Activated T-helper 2 cell treated with anti-CD3 and anti-CD28 coated beads, Interferon-gamma antibody, Interleukin-2, Interleukin-4, amounts not matched to agents 10 μg/mL and 5 μg/mL and 100 μg/mL, durations not matched to agents 14 hours and 24 hours and 36 hours (primary cell): Measurements from ENCODE around the gene CNOT6. TPM values are rescaled to one million over a fixed set of nuclear protein-coding genes. Genes with fewer than 3 reads are reported as not detected.
"Not testable (repeated sequence)": the region's sequence is repeated elsewhere in the genome, so short reads cannot be mapped to it uniquely, and the experiment has no call there.

Experiments
- DNase-seq: peaks from one replicate; pipeline ENCODE4 v3.0.0; 2021; ENCODE audit warnings: low spot score
- H3K27ac Mint-ChIP-seq: one replicate; pipeline ENCODE4 v1.8.0; 2021; ENCODE audit warnings: mixed read lengths
- H3K27me3 Mint-ChIP-seq: one replicate; pipeline ENCODE4 v1.8.0; 2021; ENCODE audit warnings: low read depth, mixed read lengths
- H3K36me3 Mint-ChIP-seq: one replicate; pipeline ENCODE4 v1.8.0; 2021; ENCODE audit warnings: low read depth, mixed read lengths
- H3K4me1 Mint-ChIP-seq: one replicate; pipeline ENCODE4 v1.8.0; 2021; ENCODE audit warnings: low read depth, mixed read lengths
- H3K4me3 Mint-ChIP-seq: one replicate; pipeline ENCODE4 v1.8.0; 2021; ENCODE audit warnings: low read depth, mild to moderate bottlenecking, moderate library complexity, mixed read lengths
- H3K9me3 Mint-ChIP-seq: one replicate; pipeline ENCODE4 v1.8.0; 2021; ENCODE audit warnings: mixed read lengths
- intact Hi-C: fragments of 100-400 bp; cut with micrococcal nuclease; formaldehyde crosslinking; loops from one replicate; pipeline ENCODE4 v1.15.1; 2023
- total RNA-seq: library from RNA; stranded (reverse); gene quantifications from 2 replicates; pipeline ENCODE4 v1.2.3, GENCODE V29; 2022

Gene CNOT6
- total RNA-seq, 1 donor from 2014 or later, result 48.9 TPM

DNA sequence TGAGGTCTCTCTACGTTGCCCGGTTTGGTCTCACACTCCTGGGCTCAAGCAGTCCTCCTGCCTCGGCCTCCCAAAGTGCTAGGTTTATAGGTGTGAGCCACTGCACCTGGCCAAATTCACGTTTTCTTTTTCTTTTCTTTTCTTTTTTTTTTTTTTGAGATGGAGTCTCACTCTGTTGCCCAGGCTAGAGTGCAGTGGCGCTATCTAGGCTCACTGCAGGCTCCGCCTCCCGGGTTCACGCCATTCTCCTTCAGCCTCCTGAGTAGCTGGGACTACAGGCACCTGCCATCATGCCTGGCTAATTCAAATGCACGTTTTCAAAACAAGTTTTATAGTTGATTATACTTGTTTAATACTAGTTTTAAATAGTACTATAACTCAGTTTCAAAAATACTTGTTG is 6.1 kb downstream of the CNOT6 start:
- H3K27ac Mint-ChIP-seq, DNase-seq, intact Hi-C loops, H3K9me3 Mint-ChIP-seq, H3K4me3 Mint-ChIP-seq, H3K27me3 Mint-ChIP-seq: not testable (repeated sequence)
- Mint-ChIP-seq H3K4me1 (peaks cover 19% of the 10 kb centered on the region), H3K36me3 (peaks cover 31% of the 10 kb centered on the region)

DNA sequence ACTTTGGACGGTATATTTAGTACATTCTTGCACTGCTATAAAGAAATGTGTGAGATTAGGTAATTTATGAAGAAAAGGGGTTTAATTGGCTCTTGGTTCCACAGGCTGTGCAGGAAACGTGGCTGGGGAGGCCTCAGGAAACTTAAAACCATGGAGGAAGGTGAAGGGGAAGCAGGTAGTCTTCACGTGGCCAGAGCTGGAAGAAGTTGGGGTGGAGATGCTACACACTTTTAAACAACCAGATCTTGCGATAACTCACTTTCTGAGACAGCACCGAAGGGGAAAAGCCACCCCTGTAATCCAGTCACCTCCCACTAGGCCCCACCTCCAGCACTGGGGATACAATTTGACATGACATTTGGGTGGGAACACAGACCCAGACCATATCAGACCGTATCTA is 13.5 kb downstream of the CNOT6 start:
- peak overlapping the region; percentile 38 for H3K27ac Mint-ChIP-seq
- H3K9me3 Mint-ChIP-seq, result no peaks in the 10 kb centered on the region
- H3K36me3 Mint-ChIP-seq, result peaks cover 42% of the 10 kb centered on the region
- DNase-seq, result no peak
- H3K4me3 Mint-ChIP-seq, result no peak overlapping the region
- intact Hi-C loops, result no loop called here
- peaks cover 22% of the 10 kb centered on the region for H3K4me1 Mint-ChIP-seq
- no peaks in the 10 kb centered on the region for H3K27me3 Mint-ChIP-seq

DNA sequence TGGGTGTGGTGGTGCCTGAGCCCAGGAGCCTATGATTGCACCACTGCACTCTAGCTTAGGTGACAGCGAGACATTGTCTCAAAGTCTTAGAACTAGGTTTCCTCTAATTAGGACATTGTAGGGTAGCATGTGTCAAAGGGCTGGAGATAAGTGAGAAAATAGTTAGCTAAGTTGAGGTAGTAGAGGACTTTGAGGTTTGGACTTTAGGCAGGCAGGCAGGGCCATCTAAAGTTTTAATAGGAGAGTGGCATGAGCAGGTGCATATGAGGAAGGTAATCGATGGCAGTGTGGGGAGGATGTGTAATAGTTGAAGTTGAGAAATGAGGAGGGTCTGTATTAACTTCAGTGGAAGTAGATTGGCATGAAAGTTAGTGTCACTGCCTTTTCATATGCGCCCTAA is 21.1 kb downstream of the CNOT6 start:
- no peak overlapping the region for H3K4me3 Mint-ChIP-seq
- peaks cover 20% of the 10 kb centered on the region for H3K4me1 Mint-ChIP-seq
- intact Hi-C loops, result no loop called here
- H3K9me3 Mint-ChIP-seq, result no peaks in the 10 kb centered on the region
- peaks cover 11% of the 10 kb centered on the region for H3K36me3 Mint-ChIP-seq
- H3K27ac Mint-ChIP-seq, result no peak overlapping the region
- H3K27me3 Mint-ChIP-seq, result no peaks in the 10 kb centered on the region
- no peak for DNase-seq

DNA sequence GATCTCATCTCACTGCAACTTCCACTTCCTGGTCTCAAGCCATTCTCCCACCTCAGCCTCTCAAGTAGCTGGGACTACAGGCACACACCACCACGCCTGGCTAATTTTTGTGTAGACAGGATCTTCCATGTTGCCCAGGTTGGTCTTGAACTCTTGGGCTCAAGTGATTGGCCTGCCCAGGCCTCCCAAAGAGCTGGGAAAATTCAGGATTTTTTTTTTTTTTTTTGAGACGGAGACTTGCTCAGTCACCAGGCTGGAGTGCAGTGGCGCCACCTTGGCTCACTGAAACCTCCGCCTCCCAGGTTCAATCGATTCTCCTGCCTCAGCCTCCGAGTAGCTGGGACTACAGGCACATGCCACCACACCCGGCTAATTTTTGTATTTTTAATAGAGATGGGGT is 21.8 kb downstream of the CNOT6 start:
- peaks cover 11% of the 10 kb centered on the region for H3K36me3 Mint-ChIP-seq
- H3K27me3 Mint-ChIP-seq, H3K4me3 Mint-ChIP-seq, DNase-seq, H3K9me3 Mint-ChIP-seq, H3K27ac Mint-ChIP-seq, intact Hi-C loops: not testable (repeated sequence)
- peaks cover 21% of the 10 kb centered on the region for H3K4me1 Mint-ChIP-seq

DNA sequence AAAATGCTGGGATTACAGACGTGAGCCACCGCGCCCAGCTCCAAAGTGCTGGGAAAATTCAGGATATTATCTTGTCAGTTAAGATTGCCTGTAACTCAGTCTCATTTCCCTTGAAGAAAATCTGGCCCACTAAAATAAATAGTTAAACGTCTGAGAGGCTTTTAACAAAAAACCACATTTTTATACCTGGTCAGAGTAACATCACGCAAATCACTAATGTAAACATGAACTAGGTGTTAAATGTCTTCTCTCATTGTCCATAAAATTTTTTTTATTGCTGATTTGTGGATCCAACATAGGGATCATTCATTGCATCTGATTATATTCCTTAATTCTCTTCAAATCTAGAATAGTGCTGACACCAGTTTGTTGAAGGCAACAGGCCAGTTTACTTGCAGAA is 22.3 kb downstream of the CNOT6 start:
- no peak overlapping the region for H3K4me3 Mint-ChIP-seq
- intact Hi-C loops, result no loop called here
- H3K4me1 Mint-ChIP-seq, result peaks cover 24% of the 10 kb centered on the region
- H3K27me3 Mint-ChIP-seq, result no peaks in the 10 kb centered on the region
- no peak for DNase-seq
- peaks cover 11% of the 10 kb centered on the region for H3K36me3 Mint-ChIP-seq
- H3K27ac Mint-ChIP-seq, result no peak overlapping the region
- no peaks in the 10 kb centered on the region for H3K9me3 Mint-ChIP-seq

DNA sequence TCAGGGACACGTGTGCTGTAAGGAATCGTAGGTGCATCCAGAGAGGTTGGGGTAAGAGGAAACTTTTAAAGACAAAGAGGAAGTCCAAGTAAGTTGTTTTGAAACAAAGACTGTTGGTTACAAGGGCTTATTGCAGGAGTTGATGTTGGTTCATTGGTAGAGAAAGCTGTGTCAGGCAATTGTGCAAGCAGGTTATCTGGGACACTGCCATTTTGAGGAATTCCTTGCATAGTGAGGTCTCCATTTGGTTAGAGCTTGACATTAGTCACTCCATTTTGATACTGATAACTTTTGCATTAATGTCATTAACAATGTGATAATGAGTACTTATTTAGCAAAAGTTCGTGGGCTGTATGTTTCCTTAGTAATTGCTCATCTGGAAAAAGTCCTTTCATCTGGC is 24.9 kb downstream of the CNOT6 start:
- Mint-ChIP-seq H3K27me3 (no peaks in the 10 kb centered on the region), H3K9me3 (no peaks in the 10 kb centered on the region), H3K36me3 (peaks cover 6% of the 10 kb centered on the region), H3K4me3 (no peak overlapping the region), H3K4me1 (peaks cover 48% of the 10 kb centered on the region), H3K27ac (no peak overlapping the region)
- intact Hi-C loops, result no loop called here
- no peak for DNase-seq

DNA sequence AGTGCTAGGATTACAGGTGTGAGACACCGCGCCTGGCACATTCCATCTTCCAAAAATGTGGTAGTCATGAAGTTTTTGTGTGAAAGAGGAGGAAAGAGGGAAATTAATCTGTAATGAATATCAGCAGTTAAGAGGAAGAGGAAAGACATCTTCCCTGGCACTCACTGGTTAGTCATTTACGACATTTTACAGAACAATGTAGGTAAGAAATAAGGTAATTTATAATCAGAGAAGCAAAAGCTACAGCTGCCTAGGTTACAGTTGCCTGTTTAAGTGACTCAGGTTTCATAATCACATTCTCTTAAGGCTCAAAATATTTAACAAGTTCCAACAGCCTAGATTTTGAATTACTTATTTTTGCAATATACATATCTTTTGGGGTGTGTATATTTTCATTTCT is 26.9 kb downstream of the CNOT6 start:
- DNase-seq, result no peak
- H3K4me3 Mint-ChIP-seq, result no peak overlapping the region
- intact Hi-C loops, result loop anchor here (10.0 kb wide), 1 partner anchor 84 kb away; no protein-coding TSS in a partner anchor
- H3K36me3 Mint-ChIP-seq, result peaks cover under 1% of the 10 kb centered on the region
- H3K4me1 Mint-ChIP-seq, result peaks cover 47% of the 10 kb centered on the region
- H3K27ac Mint-ChIP-seq, result no peak overlapping the region
- no peaks in the 10 kb centered on the region for H3K27me3 Mint-ChIP-seq
- no peaks in the 10 kb centered on the region for H3K9me3 Mint-ChIP-seq

DNA sequence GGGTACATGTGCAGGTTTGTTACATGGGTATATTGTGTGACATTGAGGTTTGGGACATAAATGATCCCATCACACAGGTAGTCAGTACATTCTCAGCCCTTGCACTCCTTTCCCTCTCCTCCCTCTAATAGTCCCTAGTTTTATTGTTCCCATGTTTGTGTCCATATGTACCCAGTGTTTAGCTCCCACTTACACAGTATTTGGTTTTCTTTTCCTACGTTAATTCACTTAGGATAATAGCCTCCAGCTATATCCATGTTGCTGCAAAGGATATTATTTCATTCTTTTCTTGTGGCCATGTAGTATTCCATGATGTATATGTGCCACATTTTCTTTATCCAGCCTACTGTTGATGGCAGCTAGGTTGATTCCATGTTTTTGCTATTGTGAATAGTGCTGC is 27.4 kb downstream of the CNOT6 start:
- Mint-ChIP-seq H3K4me1 (peaks cover 48% of the 10 kb centered on the region), H3K27ac (no peak overlapping the region), H3K9me3 (no peaks in the 10 kb centered on the region), H3K36me3 (peaks cover 5% of the 10 kb centered on the region), H3K27me3 (no peaks in the 10 kb centered on the region), H3K4me3 (no peak overlapping the region)
- intact Hi-C loops, result loop anchor here (10.0 kb wide), 1 partner anchor 83 kb away; no protein-coding TSS in a partner anchor
- DNase-seq, result no peak

DNA sequence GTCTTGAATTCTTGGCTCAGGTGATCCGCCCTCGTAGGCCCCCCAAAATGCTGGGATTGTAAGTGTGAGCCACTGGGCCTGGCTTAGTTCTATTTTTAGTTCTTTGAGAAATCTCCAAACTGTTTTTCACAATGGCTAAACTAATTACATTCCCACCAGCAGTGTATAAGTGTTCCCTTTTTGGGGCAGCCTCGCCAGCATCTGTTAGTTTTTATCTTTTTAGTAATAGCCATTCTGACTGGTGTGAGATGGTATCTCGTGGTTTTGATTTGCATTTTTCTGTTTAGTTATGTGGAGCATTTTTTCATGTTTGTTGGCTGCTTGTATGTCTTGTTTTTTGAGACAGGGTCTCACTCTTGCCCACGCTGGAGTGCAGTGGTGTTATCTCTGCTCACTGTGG is 28.2 kb downstream of the CNOT6 start:
- peaks cover 46% of the 10 kb centered on the region for H3K4me1 Mint-ChIP-seq
- H3K27me3 Mint-ChIP-seq, result no peaks in the 10 kb centered on the region
- peaks cover 5% of the 10 kb centered on the region for H3K36me3 Mint-ChIP-seq
- H3K9me3 Mint-ChIP-seq, result no peaks in the 10 kb centered on the region
- no peak overlapping the region for H3K27ac Mint-ChIP-seq
- intact Hi-C loops, result loop anchor here (10.0 kb wide), 1 partner anchor 82 kb away; no protein-coding TSS in a partner anchor
- no peak overlapping the region for H3K4me3 Mint-ChIP-seq
- DNase-seq, result no peak

DNA sequence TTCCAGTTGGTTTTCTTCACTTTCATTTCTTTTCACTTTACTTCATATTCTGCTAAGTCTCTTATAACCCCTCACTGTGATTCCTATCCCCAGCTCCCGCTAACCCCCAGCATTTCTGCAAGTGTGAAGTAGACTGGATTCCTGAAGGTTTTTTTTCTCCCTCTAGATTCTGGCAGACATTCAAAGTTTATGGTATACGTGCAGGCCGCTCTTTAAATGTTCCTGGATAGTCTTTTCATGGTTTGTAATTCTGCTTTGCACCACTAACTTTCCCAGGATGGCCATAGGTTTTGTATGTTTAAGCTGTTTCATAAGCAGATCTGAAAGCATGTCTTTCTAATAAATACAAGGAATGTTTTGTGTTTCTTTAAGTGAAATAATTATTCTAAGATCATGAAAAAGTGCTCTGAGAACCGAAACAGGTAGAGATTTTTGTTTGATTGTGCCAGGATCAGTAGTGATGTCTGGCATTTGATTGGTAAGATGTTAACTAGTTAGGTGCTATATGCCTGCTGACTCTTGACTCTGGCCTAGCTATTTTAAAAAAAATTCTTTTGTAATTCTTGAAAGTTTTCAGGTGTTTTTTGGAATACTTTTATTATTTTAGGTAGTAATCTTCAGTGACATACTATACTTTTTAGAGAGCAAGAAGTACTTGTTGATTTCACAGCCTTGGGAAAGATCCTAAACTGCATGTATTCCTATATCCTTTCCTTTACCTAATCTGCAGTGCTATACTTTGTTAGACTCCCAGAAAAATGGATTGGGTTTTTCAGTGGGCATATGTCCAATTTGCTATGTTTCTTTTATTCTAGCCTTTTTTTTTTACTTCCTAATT is 29.7 kb downstream of the CNOT6 start:
- H3K27ac Mint-ChIP-seq, result no peak overlapping the region

DNA sequence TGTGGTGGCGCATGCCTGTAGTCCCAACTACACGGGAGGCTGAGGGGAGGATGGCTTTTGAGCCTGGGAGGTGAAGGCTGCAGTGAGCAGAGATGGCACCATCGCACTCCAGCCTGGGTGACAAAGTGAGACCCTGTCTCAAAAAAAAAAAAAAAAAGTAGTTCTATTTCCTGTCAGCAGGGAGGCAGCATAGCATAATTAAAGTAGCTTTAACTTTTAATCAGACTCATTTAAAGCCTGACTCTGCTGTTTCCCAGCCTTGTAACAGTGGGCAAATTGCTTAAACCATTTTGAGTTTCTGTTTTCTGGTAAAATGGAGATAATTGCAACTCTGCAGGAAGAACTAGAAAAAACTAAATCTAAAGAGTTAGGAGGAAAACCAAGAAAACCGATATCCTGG is 31.2 kb downstream of the CNOT6 start:
- H3K4me3 Mint-ChIP-seq, result no peak overlapping the region
- H3K27me3 Mint-ChIP-seq, result no peaks in the 10 kb centered on the region
- intact Hi-C loops, result loop anchor here (10.0 kb wide), 1 partner anchor 79 kb away; no protein-coding TSS in a partner anchor
- H3K4me1 Mint-ChIP-seq, result peaks cover 37% of the 10 kb centered on the region
- H3K27ac Mint-ChIP-seq, result no peak overlapping the region
- DNase-seq, result no peak
- no peaks in the 10 kb centered on the region for H3K9me3 Mint-ChIP-seq
- H3K36me3 Mint-ChIP-seq, result peaks cover 19% of the 10 kb centered on the region

More for the DNA sequence above, 29.7 kb downstream of the CNOT6 start:
- Mint-ChIP-seq H3K36me3 (peaks cover 5% of the 10 kb centered on the region), H3K4me1 (peaks cover 41% of the 10 kb centered on the region), H3K4me3 (no peak overlapping the region), H3K27me3 (no peaks in the 10 kb centered on the region), H3K9me3 (no peaks in the 10 kb centered on the region)
- intact Hi-C loops, result loop anchor here (10.0 kb wide), 1 partner anchor 81 kb away; no protein-coding TSS in a partner anchor
- no peak for DNase-seq

DNA sequence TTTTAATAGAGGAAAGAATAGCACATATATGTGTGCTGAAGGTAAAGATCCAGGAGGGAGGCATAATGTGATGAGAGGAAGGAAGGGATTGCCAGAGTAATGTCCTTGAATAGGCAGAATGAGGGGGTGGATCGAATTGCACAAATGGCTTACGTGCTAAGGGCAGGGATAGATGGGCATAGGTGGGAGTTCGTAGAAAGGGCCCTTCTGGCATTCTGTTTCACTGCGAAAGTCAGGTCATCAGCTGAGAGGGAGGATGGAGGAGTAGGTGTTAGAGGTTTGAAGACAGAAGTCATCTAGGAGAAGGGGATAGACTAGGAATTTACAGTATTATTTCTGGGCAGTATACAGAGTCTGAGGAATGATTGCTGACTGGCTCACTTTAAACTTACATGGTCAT is 32.1 kb downstream of the CNOT6 start:
- DNase-seq, result no peak
- H3K27me3 Mint-ChIP-seq, result no peaks in the 10 kb centered on the region
- intact Hi-C loops, result loop anchor here (10.0 kb wide), 1 partner anchor 79 kb away; no protein-coding TSS in a partner anchor
- H3K4me1 Mint-ChIP-seq, result peaks cover 33% of the 10 kb centered on the region
- no peak overlapping the region for H3K27ac Mint-ChIP-seq
- H3K4me3 Mint-ChIP-seq, result no peak overlapping the region
- H3K9me3 Mint-ChIP-seq, result no peaks in the 10 kb centered on the region
- peaks cover 20% of the 10 kb centered on the region for H3K36me3 Mint-ChIP-seq

DNA sequence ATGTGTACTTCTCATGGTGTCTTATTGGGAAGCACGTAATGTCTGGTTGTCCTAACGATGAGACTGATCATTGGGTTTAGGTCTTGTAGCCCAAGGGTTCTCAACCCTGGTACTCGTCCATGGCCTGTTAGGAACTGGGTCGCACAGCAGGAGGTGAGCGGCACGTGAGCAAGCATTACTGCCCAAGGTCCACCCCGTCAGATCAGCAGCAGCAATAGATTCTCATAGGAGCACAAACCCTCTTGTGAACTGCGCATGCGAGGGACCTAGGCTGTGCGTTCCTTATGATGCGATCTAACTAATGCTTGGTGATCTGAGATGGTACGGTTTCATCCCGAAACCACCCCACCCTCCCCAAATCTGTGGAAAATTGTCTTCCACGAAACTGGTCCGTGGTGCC is 33.5 kb downstream of the CNOT6 start:
- no peak overlapping the region for H3K27ac Mint-ChIP-seq
- H3K36me3 Mint-ChIP-seq, result peaks cover 34% of the 10 kb centered on the region
- peaks cover 26% of the 10 kb centered on the region for H3K4me1 Mint-ChIP-seq
- H3K27me3 Mint-ChIP-seq, result no peaks in the 10 kb centered on the region
- H3K9me3 Mint-ChIP-seq, result no peaks in the 10 kb centered on the region
- H3K4me3 Mint-ChIP-seq, result no peak overlapping the region
- intact Hi-C loops, result loop anchor here (10.0 kb wide), 1 partner anchor 77 kb away; no protein-coding TSS in a partner anchor
- no peak for DNase-seq
